ENCODE measurements around the gene PLEKHA6.
"Not testable (repeated sequence)": the region's sequence is repeated elsewhere in the genome, so short reads cannot be mapped to it uniquely, and the experiment has no call there.

PLEKHA6 gene

GRCh38 chr1:204337036-204337429 is 22.7 kb downstream of the PLEKHA6 start:
- Histone ChIP-seq H3K9me3 (ENCODE audit: control insufficient read depth, insufficient read depth, low read length) (no peaks in the 10 kb centered on the region), H3K4me3 (ENCODE audit: low read length) (no peak overlapping the region), H3K27me3 (ENCODE audit: control insufficient read depth, insufficient read depth, low read length) (no peaks in the 10 kb centered on the region), H3K4me1 (ENCODE audit: control insufficient read depth, insufficient read depth, low read length) (peaks cover 17% of the 10 kb centered on the region; the same call in 1 of the 2 replicates), H3K27ac (ENCODE audit: low read length) (no peak overlapping the region), H3K36me3 (ENCODE audit: control insufficient read depth, insufficient read depth, low read length) (no peaks in the 10 kb centered on the region)
- DNase-seq (ENCODE audit: low read depth, low spot score) = no peak
- no CpG with 5 or more reads among the region's 3 CpGs for WGBS (ENCODE audit: insufficient coverage, insufficient read length)

DNA sequence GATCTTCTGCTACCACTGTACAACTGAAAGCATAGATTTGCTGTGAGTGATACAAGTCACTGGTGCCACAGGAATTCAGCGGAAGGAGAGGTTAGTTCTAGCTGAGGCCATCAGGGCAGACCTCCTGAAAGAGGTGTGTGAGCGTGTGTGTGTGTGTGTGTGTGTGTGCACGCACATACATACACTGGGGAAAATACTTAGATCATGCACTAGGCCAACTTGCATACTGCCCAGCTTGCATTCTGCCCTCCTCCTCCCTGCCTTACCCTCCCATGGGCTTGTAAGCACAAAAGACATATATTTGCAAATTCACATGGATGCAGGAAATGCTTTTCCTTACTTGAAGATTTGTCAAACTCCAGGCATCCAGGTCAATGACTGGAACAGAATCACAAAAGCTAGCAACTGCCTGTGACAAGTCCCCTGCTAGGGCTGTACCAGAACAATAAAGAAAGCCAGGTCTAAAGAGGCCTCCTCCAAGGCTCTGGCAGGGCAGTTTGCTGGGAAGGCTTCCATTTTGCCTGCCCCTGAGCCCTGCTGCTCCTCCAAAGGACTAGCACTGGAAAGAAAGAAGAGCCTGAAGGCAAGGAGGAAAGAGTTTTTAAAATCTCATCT is 23.2 kb downstream of the PLEKHA6 start:
- no CpG with 5 or more reads among the region's 3 CpGs for WGBS (ENCODE audit: insufficient coverage, insufficient read length)
- no peaks in the 10 kb centered on the region for H3K9me3 ChIP-seq (ENCODE audit: control insufficient read depth, insufficient read depth, low read length)
- no peak overlapping the region for H3K27ac ChIP-seq (ENCODE audit: low read length)
- H3K36me3 ChIP-seq (ENCODE audit: control insufficient read depth, insufficient read depth, low read length) = no peaks in the 10 kb centered on the region
- DNase-seq (ENCODE audit: low read depth, low spot score) = no peak
- no peak overlapping the region for H3K4me3 ChIP-seq (ENCODE audit: low read length)
- no peaks in the 10 kb centered on the region for H3K27me3 ChIP-seq (ENCODE audit: control insufficient read depth, insufficient read depth, low read length)
- peaks cover 17% of the 10 kb centered on the region; the same call in 1 of the 2 replicates for H3K4me1 ChIP-seq (ENCODE audit: control insufficient read depth, insufficient read depth, low read length)

- no peaks in the 10 kb centered on the region for H3K27me3 ChIP-seq (ENCODE audit: control insufficient read depth, insufficient read depth, low read length)
- DNase-seq (ENCODE audit: low read depth, low spot score) = no peak
- H3K4me1 ChIP-seq (ENCODE audit: control insufficient read depth, insufficient read depth, low read length) = peaks cover 17% of the 10 kb centered on the region; the same call in 1 of the 2 replicates
- H3K9me3 ChIP-seq (ENCODE audit: control insufficient read depth, insufficient read depth, low read length) = no peaks in the 10 kb centered on the region
- no CpG with 5 or more reads among the region's 1 CpG for WGBS (ENCODE audit: insufficient coverage, insufficient read length)
- H3K36me3 ChIP-seq (ENCODE audit: control insufficient read depth, insufficient read depth, low read length) = no peaks in the 10 kb centered on the region
- H3K4me3 ChIP-seq (ENCODE audit: low read length) = no peak overlapping the region
- H3K27ac ChIP-seq (ENCODE audit: low read length) = no peak overlapping the region
Measured at GRCh38 chr1:204335533-204335932, 24.2 kb downstream of the PLEKHA6 start.

DNA sequence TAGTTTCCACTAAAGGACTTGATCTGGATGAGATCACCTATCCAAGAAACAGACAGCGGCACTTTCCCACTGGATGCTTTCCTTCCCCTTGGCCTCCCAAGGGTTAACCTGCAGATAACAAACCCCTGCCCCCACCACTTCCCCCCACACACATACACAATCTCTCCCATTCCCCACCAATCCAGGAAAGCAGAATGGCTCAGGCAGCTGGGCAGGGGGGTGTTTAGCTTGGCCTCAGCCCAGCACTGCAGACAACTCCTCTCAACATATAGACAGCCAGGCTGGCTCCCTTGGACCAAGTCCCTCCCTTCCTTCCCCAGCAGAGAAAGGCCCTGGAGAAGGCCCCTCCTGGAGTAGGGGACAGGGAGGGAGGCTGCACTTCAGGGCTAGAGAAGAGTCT is 24.6 kb downstream of the PLEKHA6 start:
- H3K27ac ChIP-seq (ENCODE audit: low read length) = no peak overlapping the region
- peaks cover 15% of the 10 kb centered on the region; the same call in 1 of the 2 replicates for H3K4me1 ChIP-seq (ENCODE audit: control insufficient read depth, insufficient read depth, low read length)
- H3K4me3 ChIP-seq (ENCODE audit: low read length) = no peak overlapping the region
- no peaks in the 10 kb centered on the region for H3K27me3 ChIP-seq (ENCODE audit: control insufficient read depth, insufficient read depth, low read length)
- WGBS (ENCODE audit: insufficient coverage, insufficient read length) = no CpG with 5 or more reads among the region's 1 CpG
- no peaks in the 10 kb centered on the region for H3K9me3 ChIP-seq (ENCODE audit: control insufficient read depth, insufficient read depth, low read length)
- no peaks in the 10 kb centered on the region for H3K36me3 ChIP-seq (ENCODE audit: control insufficient read depth, insufficient read depth, low read length)
- DNase-seq (ENCODE audit: low read depth, low spot score) = no peak

GRCh38 chr1:204334455-204334854 is 25.3 kb downstream of the PLEKHA6 start:
- no CpG with 5 or more reads among the region's 7 CpGs for WGBS (ENCODE audit: insufficient coverage, insufficient read length)
- H3K27ac ChIP-seq (ENCODE audit: low read length) = no peak overlapping the region
- H3K4me3 ChIP-seq (ENCODE audit: low read length) = no peak overlapping the region
- H3K36me3 ChIP-seq (ENCODE audit: control insufficient read depth, insufficient read depth, low read length) = no peaks in the 10 kb centered on the region
- peaks cover 15% of the 10 kb centered on the region; the same call in 1 of the 2 replicates for H3K4me1 ChIP-seq (ENCODE audit: control insufficient read depth, insufficient read depth, low read length)
- no peak for DNase-seq (ENCODE audit: low read depth, low spot score)
- H3K27me3 ChIP-seq (ENCODE audit: control insufficient read depth, insufficient read depth, low read length) = no peaks in the 10 kb centered on the region
- H3K9me3 ChIP-seq (ENCODE audit: control insufficient read depth, insufficient read depth, low read length) = no peaks in the 10 kb centered on the region

DNA sequence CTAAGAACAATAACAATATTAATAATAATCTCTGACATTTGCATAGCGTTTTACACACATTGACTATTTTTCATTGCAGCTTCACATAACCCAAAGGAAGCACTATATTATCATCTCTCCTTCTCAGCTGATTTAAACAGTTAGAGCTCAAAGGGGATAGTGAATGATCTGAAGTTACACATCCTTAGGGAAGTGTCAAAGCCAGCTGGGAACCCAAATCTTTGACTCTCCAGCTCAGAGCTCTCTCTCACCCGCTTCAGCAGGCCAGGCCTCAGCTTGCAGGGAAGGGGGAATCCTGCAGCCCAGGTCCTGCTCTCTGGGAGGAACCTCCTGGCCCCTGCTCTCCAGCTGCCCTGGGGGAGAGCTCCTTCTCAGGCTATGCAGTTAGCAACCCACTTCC is 26.3 kb downstream of the PLEKHA6 start:
- no peaks in the 10 kb centered on the region for H3K27me3 ChIP-seq (ENCODE audit: control insufficient read depth, insufficient read depth, low read length)
- H3K4me1 ChIP-seq (ENCODE audit: control insufficient read depth, insufficient read depth, low read length) = peaks cover 11% of the 10 kb centered on the region; the same call in 1 of the 2 replicates
- no peak overlapping the region for H3K27ac ChIP-seq (ENCODE audit: low read length)
- WGBS (ENCODE audit: insufficient coverage, insufficient read length) = no CpG with 5 or more reads among the region's 2 CpGs
- no peak overlapping the region for H3K4me3 ChIP-seq (ENCODE audit: low read length)
- no peaks in the 10 kb centered on the region for H3K9me3 ChIP-seq (ENCODE audit: control insufficient read depth, insufficient read depth, low read length)
- no peaks in the 10 kb centered on the region for H3K36me3 ChIP-seq (ENCODE audit: control insufficient read depth, insufficient read depth, low read length)
- no peak for DNase-seq (ENCODE audit: low read depth, low spot score)

DNA sequence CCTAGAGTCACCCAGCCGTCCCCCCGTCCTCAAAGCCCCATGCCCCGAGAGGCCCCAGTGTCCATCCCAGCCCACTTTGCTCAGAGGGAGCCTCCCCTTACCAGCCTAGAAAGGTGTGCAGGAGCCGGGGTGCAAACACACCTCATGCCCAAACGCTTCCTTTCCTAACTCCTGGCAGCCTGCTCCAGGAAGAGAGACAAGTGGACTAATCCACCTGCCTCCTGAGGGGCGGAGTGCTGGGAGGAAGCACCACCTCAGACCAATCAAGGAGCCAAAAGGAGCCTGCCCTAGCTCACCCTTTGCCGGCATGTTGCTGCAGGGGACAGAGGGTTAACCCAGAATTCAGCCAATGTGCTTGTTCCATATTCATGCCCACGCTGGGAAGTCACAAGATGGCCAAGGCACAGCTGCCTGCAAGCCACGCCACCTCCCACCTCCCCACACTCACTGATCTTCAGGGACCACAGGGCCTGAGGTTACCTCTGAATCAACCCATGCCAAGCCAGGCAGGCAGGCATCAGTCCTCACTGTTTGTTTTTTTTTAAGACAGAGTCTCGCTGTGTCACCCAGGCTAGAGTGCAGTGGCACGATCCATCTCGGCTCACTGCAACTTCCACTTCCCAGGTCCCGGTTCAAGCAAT is 27.8 kb downstream of the PLEKHA6 start:
- Histone ChIP-seq H3K36me3 (ENCODE audit: control insufficient read depth, insufficient read depth, low read length) (no peaks in the 10 kb centered on the region), H3K4me3 (ENCODE audit: low read length) (no peak overlapping the region), H3K4me1 (ENCODE audit: control insufficient read depth, insufficient read depth, low read length) (peaks cover 8% of the 10 kb centered on the region; the same call in 1 of the 2 replicates), H3K9me3 (ENCODE audit: control insufficient read depth, insufficient read depth, low read length) (no peaks in the 10 kb centered on the region), H3K27me3 (ENCODE audit: control insufficient read depth, insufficient read depth, low read length) (no peaks in the 10 kb centered on the region), H3K27ac (ENCODE audit: low read length) (no peak overlapping the region)
- whole genome bisulfite sequencing (ENCODE audit: insufficient coverage, insufficient read length) = no CpG with 5 or more reads among the region's 13 CpGs
- DNase-seq (ENCODE audit: low read depth, low spot score) = no peak

DNA sequence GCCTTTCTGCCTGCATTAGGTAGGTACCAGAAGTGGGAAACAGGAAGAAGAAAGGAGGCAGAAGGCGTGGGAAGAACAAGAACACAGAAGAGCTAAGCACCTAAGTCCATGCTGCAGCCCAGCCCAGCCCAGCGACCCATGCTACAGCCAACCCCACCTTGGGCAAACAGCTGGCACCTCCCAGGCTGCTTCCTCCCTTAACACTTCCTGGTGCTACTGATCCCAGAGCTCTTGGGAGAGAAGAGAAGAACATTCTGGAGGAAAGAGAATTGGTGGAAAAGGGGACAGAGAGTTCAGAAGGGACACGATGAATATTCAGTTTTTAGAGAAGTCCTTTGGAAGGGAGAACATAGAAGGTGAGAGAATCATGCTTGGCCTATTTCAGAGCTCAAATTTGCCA is 28.5 kb downstream of the PLEKHA6 start:
- H3K36me3 ChIP-seq (ENCODE audit: control insufficient read depth, insufficient read depth, low read length) = no peaks in the 10 kb centered on the region
- H3K27ac ChIP-seq (ENCODE audit: low read length) = no peak overlapping the region
- H3K9me3 ChIP-seq (ENCODE audit: control insufficient read depth, insufficient read depth, low read length) = no peaks in the 10 kb centered on the region
- no peak overlapping the region for H3K4me3 ChIP-seq (ENCODE audit: low read length)
- WGBS (ENCODE audit: insufficient coverage, insufficient read length) = no CpG with 5 or more reads among the region's 3 CpGs
- H3K4me1 ChIP-seq (ENCODE audit: control insufficient read depth, insufficient read depth, low read length) = peaks cover 5% of the 10 kb centered on the region; the same call in 1 of the 2 replicates
- no peaks in the 10 kb centered on the region for H3K27me3 ChIP-seq (ENCODE audit: control insufficient read depth, insufficient read depth, low read length)
- no peak for DNase-seq (ENCODE audit: low read depth, low spot score)

DNA sequence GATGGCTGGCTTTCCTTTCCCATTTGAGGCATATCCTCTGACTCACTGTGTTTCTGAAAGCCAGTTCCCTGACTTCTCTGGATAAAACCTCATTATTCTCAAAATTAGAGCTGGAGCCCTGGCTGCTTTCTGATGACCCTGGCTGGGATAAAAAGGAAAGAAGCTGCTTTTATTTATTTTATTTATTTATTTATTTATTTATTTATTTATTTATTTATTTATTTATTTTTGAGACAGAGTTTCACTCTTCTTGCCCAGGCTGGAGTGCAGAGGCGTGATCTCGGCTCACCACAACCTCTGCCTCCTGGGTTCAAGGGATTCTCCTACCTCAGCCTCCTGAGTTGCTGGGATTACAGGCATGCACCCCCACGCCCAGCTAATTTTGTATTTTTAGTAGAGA is 31.9 kb downstream of the PLEKHA6 start:
- not testable (repeated sequence) for H3K36me3 ChIP-seq (ENCODE audit: control insufficient read depth, insufficient read depth, low read length); H3K4me3 ChIP-seq (ENCODE audit: low read length); H3K4me1 ChIP-seq (ENCODE audit: control insufficient read depth, insufficient read depth, low read length); DNase-seq (ENCODE audit: low read depth, low spot score); H3K27me3 ChIP-seq (ENCODE audit: control insufficient read depth, insufficient read depth, low read length); H3K9me3 ChIP-seq (ENCODE audit: control insufficient read depth, insufficient read depth, low read length); H3K27ac ChIP-seq (ENCODE audit: low read length)
- no CpG with 5 or more reads among the region's 3 CpGs for WGBS (ENCODE audit: insufficient coverage, insufficient read length)

DNA sequence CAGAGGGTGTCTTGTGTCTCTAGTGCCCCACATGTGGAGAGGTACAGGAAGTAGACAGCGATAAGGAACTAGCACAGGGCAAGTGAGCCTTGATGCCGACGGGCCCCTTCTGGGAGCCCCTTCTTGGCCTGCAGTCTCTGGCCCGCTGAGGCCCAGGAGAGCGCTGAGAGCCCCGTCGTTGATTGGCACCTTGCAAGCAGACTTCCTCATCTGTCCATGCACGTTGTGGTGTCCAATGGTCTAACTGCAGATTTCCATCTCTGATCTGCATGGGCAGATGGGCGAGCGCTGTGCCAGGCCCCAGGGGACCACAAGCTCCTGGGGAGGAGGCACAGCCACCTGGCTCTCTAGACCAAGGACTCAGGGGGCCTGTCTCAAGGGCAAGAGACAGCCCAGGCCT is 32.4 kb downstream of the PLEKHA6 start:
- DNase-seq (ENCODE audit: low read depth, low spot score) = no peak

More for the DNA sequence above, 32.4 kb downstream of the PLEKHA6 start:
- Histone ChIP-seq H3K4me3 (ENCODE audit: low read length) (no peak overlapping the region), H3K4me1 (ENCODE audit: control insufficient read depth, insufficient read depth, low read length) (0 out of 2 replicates have a peak, but pooled peaks cover 2% of the 10 kb centered on the region), H3K9me3 (ENCODE audit: control insufficient read depth, insufficient read depth, low read length) (no peaks in the 10 kb centered on the region), H3K27ac (ENCODE audit: low read length) (no peak overlapping the region), H3K27me3 (ENCODE audit: control insufficient read depth, insufficient read depth, low read length) (no peaks in the 10 kb centered on the region), H3K36me3 (ENCODE audit: control insufficient read depth, insufficient read depth, low read length) (no peaks in the 10 kb centered on the region)
- WGBS (ENCODE audit: insufficient coverage, insufficient read length) = no CpG with 5 or more reads among the region's 10 CpGs

Measured in iPS DF 6.9 (cell line).